Endometrium (tissue), 2 donors: ENCODE measurements around the gene ZKSCAN4.

ENCODE experiments used
- FAIRE-seq: peaks from 2 replicates; lab custom pipeline; 2012; peaks lifted over from hg19 to GRCh38; lab: Jason Lieb, UNC
- donor health status: control.
- donor health status: control.

The ZKSCAN4 gene

GRCh38 chr6:28208111-28208659 is 43.9 kb downstream of the ZKSCAN4 start:
- FAIRE-seq, result no peak

GRCh38 chr6:28207510-28208110 is 44.5 kb downstream of the ZKSCAN4 start:
- FAIRE-seq, result no peak

GRCh38 chr6:28206928-28207509 is 45.0 kb downstream of the ZKSCAN4 start:
- no peak for FAIRE-seq

- no peak for FAIRE-seq
Measured at GRCh38 chr6:28206527-28206926, 45.5 kb downstream of the ZKSCAN4 start.

GRCh38 chr6:28205879-28206278 is 46.2 kb downstream of the ZKSCAN4 start:
- FAIRE-seq, result no peak

GRCh38 chr6:28203201-28203600 is 48.9 kb downstream of the ZKSCAN4 start:
- FAIRE-seq, result no peak

GRCh38 chr6:28200020-28200419 is 52.0 kb downstream of the ZKSCAN4 start:
- FAIRE-seq, result no peak
